Neural cell (in vitro differentiated cells): ENCODE results near the gene TANC2. TPM values are rescaled to one million over a fixed set of nuclear protein-coding genes. Genes with fewer than 3 reads are reported as not detected.

Experiments used
- H2AFZ ChIP-seq: fragments of 200-600, 300-800 bp; sonication (generic), shearing (Covaris generic); 2 replicates; pipeline ENCODE4 v1.6.0; 2014; ENCODE audit warnings: low read depth, mild to moderate bottlenecking, antibody characterized with exemption, low read length, moderate library complexity
- H3F3A ChIP-seq: fragments of 200-600 bp; shearing (Covaris generic); 2 replicates; pipeline ENCODE4 v1.6.1; 2016; ENCODE audit warnings: mild to moderate bottlenecking, moderate library complexity, mixed read lengths, antibody characterized with exemption, low read length; ENCODE audit not compliant: insufficient read depth, poor library complexity, severe bottlenecking
- H3K27ac ChIP-seq: fragments of 200-600, 300-800 bp; sonication (generic), shearing (Covaris generic); 2 replicates; pipeline ENCODE4 v1.5.1; 2014; ENCODE audit warnings: mild to moderate bottlenecking, low read length, moderate library complexity
- H3K27me3 ChIP-seq: fragments of 300-800, 200-600 bp; sonication (generic), shearing (Covaris generic); 2 replicates; pipeline ENCODE4 v1.6.0; 2014; ENCODE audit warnings: mild to moderate bottlenecking, low read depth, low read length, moderate library complexity; ENCODE audit not compliant: insufficient read depth
- H3K36me3 ChIP-seq: fragments of 300-800, 200-600 bp; sonication (generic), shearing (Covaris generic); 2 replicates; pipeline ENCODE4 v1.5.1; 2014; ENCODE audit warnings: mild to moderate bottlenecking, antibody characterized with exemption, low read length, moderate library complexity; ENCODE audit not compliant: insufficient read depth
- H3K4me2 ChIP-seq: fragments of 300-800, 200-600 bp; sonication (generic), shearing (Covaris generic); 2 replicates; pipeline ENCODE4 v1.6.0; 2014; ENCODE audit warnings: mild to moderate bottlenecking, low read length
- H3K4me3 ChIP-seq: fragments of 300-800, 200-600 bp; sonication (generic), shearing (Covaris generic); 2 replicates; pipeline ENCODE4 v1.5.1; 2014; ENCODE audit warnings: mild to moderate bottlenecking, low read length, moderate library complexity
- H3K79me2 ChIP-seq: fragments of 200-600 bp; shearing (Covaris generic); replicated peaks from 2 replicates; pipeline ENCODE4 v1.6.0; 2014; ENCODE audit warnings: mild to moderate bottlenecking, low read length, moderate library complexity; ENCODE audit not compliant: insufficient read depth
- H3K9ac ChIP-seq: fragments of 300-800, 200-600 bp; sonication (generic), shearing (Covaris generic); 2 replicates; pipeline ENCODE4 v1.6.1; 2016; ENCODE audit warnings: mild to moderate bottlenecking, low read length, mixed read lengths
- H3K9me2 ChIP-seq: fragments of 200-600 bp; shearing (Covaris generic); 2 replicates; pipeline ENCODE4 v1.6.1; 2016; ENCODE audit warnings: mild to moderate bottlenecking, low read length, mixed read lengths; ENCODE audit not compliant: insufficient read depth
- H3K9me3 ChIP-seq: fragments of 200-600, 300-800 bp; sonication (generic), shearing (Covaris generic); 2 replicates; pipeline ENCODE4 v1.6.1; 2016; ENCODE audit warnings: mild to moderate bottlenecking, mixed run types, low read length, moderate library complexity, mixed read lengths
- H4K20me1 ChIP-seq: fragments of 200-600 bp; shearing (Covaris generic); 2 replicates; pipeline ENCODE4 v1.6.1; 2016; ENCODE audit warnings: mild to moderate bottlenecking, mixed run types; ENCODE audit not compliant: insufficient read depth
- CTCF ChIP-seq: fragments of 450-650 bp; IDR thresholded peaks from 2 replicates; pipeline ENCODE4 v1.5.1; 2014; ENCODE audit warnings: antibody characterized with exemption, mild to moderate bottlenecking, moderate library complexity; ENCODE audit not compliant: poor library complexity, severe bottlenecking
- EP300 ChIP-seq: fragments of 450-650 bp; conservative IDR thresholded peaks from 2 replicates; pipeline ENCODE4 v1.6.1; 2014; ENCODE audit warnings: antibody characterized with exemption, mild to moderate bottlenecking, moderate library complexity; ENCODE audit not compliant: poor library complexity, severe bottlenecking
- EZH2 ChIP-seq: fragments of 200-600, 300-800 bp; shearing (Covaris generic), sonication (generic); IDR thresholded peaks from 2 replicates; pipeline ENCODE4 v1.6.1; 2014; ENCODE audit warnings: antibody characterized with exemption, low read length, borderline replicate concordance, mild to moderate bottlenecking; ENCODE audit not compliant: insufficient read depth, poor library complexity, severe bottlenecking
- MXI1 ChIP-seq: fragments of 450-650 bp; conservative IDR thresholded peaks from 2 replicates; pipeline ENCODE4 v1.6.1; 2014; ENCODE audit warnings: antibody characterized with exemption, mild to moderate bottlenecking; ENCODE audit not compliant: poor library complexity, severe bottlenecking
- POLR2AphosphoS5 ChIP-seq: IDR thresholded peaks from 2 replicates; pipeline ENCODE4 v1.6.1; 2012
- RAD21 ChIP-seq: fragments of 450-650 bp; conservative IDR thresholded peaks from 2 replicates; pipeline ENCODE4 v1.6.1; 2014; ENCODE audit warnings: antibody characterized with exemption, mild to moderate bottlenecking, moderate library complexity
- REST ChIP-seq: IDR thresholded peaks from 2 replicates; pipeline ENCODE4 v1.6.1; 2012; ENCODE audit warnings: borderline replicate concordance
- SMC3 ChIP-seq: fragments of 450-650 bp; conservative IDR thresholded peaks from 2 replicates; pipeline ENCODE4 v1.6.1; 2014; ENCODE audit warnings: antibody characterized with exemption, mild to moderate bottlenecking, moderate library complexity; ENCODE audit not compliant: poor library complexity
- TAF1 ChIP-seq: IDR thresholded peaks from 2 replicates; pipeline ENCODE4 v1.6.1; 2012; ENCODE audit warnings: low read depth
- polyA plus RNA-seq: library from polyadenylated mRNA; depleted of rRNA; stranded (reverse); fragments of >200 nt; gene quantifications from 2 replicates; pipeline ENCODE4 v1.2.3, GENCODE V29; 2014

Gene TANC2
- polyA plus RNA-seq, 1 donor from 2014 or later = 16.3 TPM

GRCh38 chr17:62955841-62956352, 10.1 kb upstream of the TANC2 start:
- H2AFZ ChIP-seq = no peak overlapping the region
- no peaks in the 10 kb centered on the region for H3K9me3 ChIP-seq
- no peak overlapping the region for H3K9ac ChIP-seq
- H3K27ac ChIP-seq = no peak overlapping the region
- no peaks in the 10 kb centered on the region for H3K79me2 ChIP-seq
- TF ChIP-seq SMC3 = no peak
- no peak for TF ChIP-seq EP300
- TF ChIP-seq EZH2 = no peak
- no peak for TF ChIP-seq REST
- H3F3A ChIP-seq = no peaks in the 10 kb centered on the region
- no peaks in the 10 kb centered on the region for H3K27me3 ChIP-seq
- no peaks in the 10 kb centered on the region for H4K20me1 ChIP-seq
- no peak overlapping the region for H3K4me2 ChIP-seq
- no peaks in the 10 kb centered on the region for H3K9me2 ChIP-seq
- H3K36me3 ChIP-seq = no peaks in the 10 kb centered on the region
- H3K4me3 ChIP-seq = no peak overlapping the region

GRCh38 chr17:62963296-62963695, 2.7 kb upstream of the TANC2 start:
- H3K27ac ChIP-seq = no peak overlapping the region
- no peaks in the 10 kb centered on the region for H3K36me3 ChIP-seq
- no peak for TF ChIP-seq EP300
- no peak for TF ChIP-seq MXI1
- no peak for TF ChIP-seq SMC3
- H3K4me3 ChIP-seq = no peak overlapping the region
- H3K9me2 ChIP-seq = no peaks in the 10 kb centered on the region
- peaks cover 15% of the 10 kb centered on the region for H3K79me2 ChIP-seq
- no peaks in the 10 kb centered on the region for H3K9me3 ChIP-seq
- H3K9ac ChIP-seq = no peak overlapping the region
- H4K20me1 ChIP-seq = no peaks in the 10 kb centered on the region
- H3K27me3 ChIP-seq = no peaks in the 10 kb centered on the region
- no peaks in the 10 kb centered on the region for H3F3A ChIP-seq
- H2AFZ ChIP-seq = no peak overlapping the region
- no peak overlapping the region for H3K4me2 ChIP-seq

- Histone ChIP-seq H3K79me2 (peaks cover 27% of the 10 kb centered on the region), H3K9ac (no peak overlapping the region), H3F3A (no peaks in the 10 kb centered on the region), H3K4me2 (no peak overlapping the region), H2AFZ (no peak overlapping the region), H3K27me3 (no peaks in the 10 kb centered on the region), H3K27ac (peak overlapping the region; percentile 84), H3K9me3 (no peaks in the 10 kb centered on the region), H3K36me3 (no peaks in the 10 kb centered on the region), H3K9me2 (no peaks in the 10 kb centered on the region), H4K20me1 (no peaks in the 10 kb centered on the region), H3K4me3 (no peak overlapping the region)
- TF ChIP-seq TAF1 = no peak
- no peak for TF ChIP-seq EZH2
- TF ChIP-seq EP300 = no peak
- no peak for TF ChIP-seq REST
- TF ChIP-seq MXI1 = no peak
- TF ChIP-seq RAD21 = no peak
- no peak for TF ChIP-seq CTCF
- TF ChIP-seq SMC3 = no peak
- no peak for TF ChIP-seq POLR2AphosphoS5
Measured at GRCh38 chr17:62964506-62964905, 1.5 kb upstream of the TANC2 start.
